ENCODE data around the gene STK11.
"Not testable (repeated sequence)": the region's sequence is repeated elsewhere in the genome, so short reads cannot be mapped to it uniquely, and the experiment has no call there.

The STK11 gene

GRCh38 chr19:1169921-1170885, 35.4 kb upstream of the STK11 start:
- DNase-seq: no peak

GRCh38 chr19:1170938-1171754, 34.4 kb upstream of the STK11 start:
- no peak for DNase-seq

GRCh38 chr19:1171755-1172352, 33.7 kb upstream of the STK11 start:
- DNase-seq: no peak

- DNase-seq: no peak
These were observed 33.0 kb upstream of the STK11 start for GRCh38 chr19:1172353-1173158.

GRCh38 chr19:1173159-1173844, 32.3 kb upstream of the STK11 start:
- DNase-seq: peak in 1 of 2 experiments; percentile 20

- peak; percentile 86 to 96 for DNase-seq
These were observed 31.5 kb upstream of the STK11 start, which contains the start of gene SBNO2 for GRCh38 chr19:1173845-1174809. TSS of gene SBNO2 (minus strand) at chr19:1174268. CDS start at chr19:1154276, 19,992 bp downstream.

GRCh38 chr19:1177322-1178114, 28.1 kb upstream of the STK11 start:
- DNase-seq: no peak

GRCh38 chr19:1181606-1182005, 24.0 kb upstream of the STK11 start:
- no peak for DNase-seq

GRCh38 chr19:1182068-1182467, 23.5 kb upstream of the STK11 start:
- no peak for DNase-seq

GRCh38 chr19:1182727-1183126, 22.9 kb upstream of the STK11 start:
- DNase-seq: no peak

- no peak for DNase-seq
These were observed 21.9 kb upstream of the STK11 start for GRCh38 chr19:1183543-1184172.

GRCh38 chr19:1189419-1189818, 16.2 kb upstream of the STK11 start:
- DNase-seq: peak; percentile 41 to 69

- DNase-seq: no peak
These were observed 6.0 kb upstream of the STK11 start for GRCh38 chr19:1199531-1199930.

GRCh38 chr19:1200614-1201013, 5.0 kb upstream of the STK11 start:
- DNase-seq: not testable (repeated sequence)

GRCh38 chr19:1206150-1206863, 729 bp downstream of the STK11 start:
- DNase-seq: no peak

- DNase-seq: no peak
These were observed 1.4 kb downstream of the STK11 start for GRCh38 chr19:1206864-1207450.

GRCh38 chr19:1208830-1209229, 3.3 kb downstream of the STK11 start:
- not testable (repeated sequence) for DNase-seq

- no peak for DNase-seq
These were observed 4.6 kb downstream of the STK11 start for GRCh38 chr19:1210227-1210538.

Data from stimulated activated CD4-positive, alpha-beta T cell treated with anti-CD3 and anti-CD28 coated beads, Interleukin-4, amount 100 ng/mL, for 4 hours (primary cell).